GM04503 (cell line): ENCODE results near the gene CCL22.
"Not testable (repeated sequence)": the region's sequence is repeated elsewhere in the genome, so short reads cannot be mapped to it uniquely, and the experiment has no call there.

Source experiments
- DNase-seq: peaks from one replicate; pipeline ENCODE4 v3.0.0-alpha.2; 2012; ENCODE audit warnings: low read depth

The CCL22 gene

GRCh38 chr16:57358527-57359095 lies at the start of gene CCL22:
CCL22 (plus strand) TSS chr16:57358783; CDS start chr16:57358817, 34 bp downstream.
- DNase-seq, result no peak

- DNase-seq, result no peak
Observed at GRCh38 chr16:57310801-57311200, 47.8 kb upstream of the CCL22 start.

GRCh38 chr16:57313509-57313908 lies 45.1 kb upstream of the CCL22 start:
- no peak for DNase-seq

- no peak for DNase-seq
Observed at GRCh38 chr16:57314161-57314785, 44.3 kb upstream of the CCL22 start.

GRCh38 chr16:57315416-57315815 lies 43.2 kb upstream of the CCL22 start:
- DNase-seq, result no peak

- DNase-seq, result peak; percentile 59
Observed at GRCh38 chr16:57316390-57317017, 42.1 kb upstream of the CCL22 start.

- no peak for DNase-seq
Observed at GRCh38 chr16:57318240-57318970, 40.2 kb upstream of the CCL22 start.

GRCh38 chr16:57319646-57320045 lies 38.9 kb upstream of the CCL22 start:
- DNase-seq, result no peak

- no peak for DNase-seq
Observed at GRCh38 chr16:57324749-57325148, 33.8 kb upstream of the CCL22 start.

GRCh38 chr16:57325458-57325857 lies 33.1 kb upstream of the CCL22 start:
- peak; percentile 49 for DNase-seq

GRCh38 chr16:57329718-57330327 lies 28.8 kb upstream of the CCL22 start:
- no peak for DNase-seq

- no peak for DNase-seq
Observed at GRCh38 chr16:57331355-57331754, 27.2 kb upstream of the CCL22 start.

- no peak for DNase-seq
Observed at GRCh38 chr16:57333402-57333801, 25.2 kb upstream of the CCL22 start.

- DNase-seq, result no peak
Observed at GRCh38 chr16:57335366-57335765, 23.2 kb upstream of the CCL22 start.

GRCh38 chr16:57341062-57341440 lies 17.5 kb upstream of the CCL22 start:
- no peak for DNase-seq

GRCh38 chr16:57341441-57342303 lies 16.9 kb upstream of the CCL22 start:
- DNase-seq, result peak; percentile 86

- DNase-seq, result not testable (repeated sequence)
Observed at GRCh38 chr16:57342606-57343005, 16.0 kb upstream of the CCL22 start.

GRCh38 chr16:57343221-57343620 lies 15.4 kb upstream of the CCL22 start:
- no peak for DNase-seq

- DNase-seq, result not testable (repeated sequence)
Observed at GRCh38 chr16:57344094-57344493, 14.5 kb upstream of the CCL22 start.

- DNase-seq, result no peak
Observed at GRCh38 chr16:57345021-57345420, 13.6 kb upstream of the CCL22 start.

GRCh38 chr16:57345666-57346204 lies 12.8 kb upstream of the CCL22 start:
- no peak for DNase-seq
